SK-N-SH treated with all-trans-retinoic acid at 6 μM for 48 hours (cell line): ENCODE data around the gene USP48.

Source experiments
- ATAC-seq: fragments of 200-7000 bp; cut with Tn5 transposase; 3 replicates; pipeline ENCODE4 v1.9.1; 2020; ENCODE audit warnings: mild to moderate bottlenecking, moderate library complexity
- ARNTL ChIP-seq: fragments of 450-650 bp; formaldehyde crosslinking; IDR thresholded peaks from 2 replicates; pipeline ENCODE4 v1.5.0; 2020; ENCODE audit warnings: low read depth, mild to moderate bottlenecking, moderate library complexity, borderline replicate concordance
- BACH2 ChIP-seq: fragments of 250-450 bp; sonication (Bioruptor Pico); IDR thresholded peaks from 2 replicates; pipeline ENCODE4 v1.9.0; 2021; ENCODE audit warnings: mild to moderate bottlenecking, borderline replicate concordance
- CREB5 ChIP-seq: fragments of 250-450 bp; sonication (Bioruptor Pico); IDR thresholded peaks from 2 replicates; pipeline ENCODE4 v1.5.1; 2020; ENCODE audit warnings: low read depth, mild to moderate bottlenecking, moderate library complexity
- CSDC2 ChIP-seq: fragments of 250-450 bp; sonication (Bioruptor Pico); IDR thresholded peaks from 2 replicates; pipeline ENCODE4 v1.5.0; 2020; ENCODE audit warnings: mild to moderate bottlenecking, moderate library complexity
- CSRNP3 ChIP-seq: fragments of 250-450 bp; sonication (Bioruptor Pico); IDR thresholded peaks from 2 replicates; pipeline ENCODE4 v1.5.1; 2021; ENCODE audit warnings: mild to moderate bottlenecking, moderate library complexity
- ESRRG ChIP-seq: fragments of 250-450 bp; sonication (Bioruptor Pico); IDR thresholded peaks from 2 replicates; pipeline ENCODE4 v1.6.1; 2021; ENCODE audit warnings: mild to moderate bottlenecking
- GLIS3 ChIP-seq: fragments of 250-450 bp; sonication (Bioruptor Pico); IDR thresholded peaks from 2 replicates; pipeline ENCODE4 v1.5.0; 2020; ENCODE audit warnings: mild to moderate bottlenecking, moderate library complexity
- ISL1 ChIP-seq: fragments of 250-450 bp; sonication (Bioruptor Pico); IDR thresholded peaks from 2 replicates; pipeline ENCODE4 v2.1.2; 2022; ENCODE audit warnings: mild to moderate bottlenecking, moderate library complexity
- OSR1 ChIP-seq: fragments of 250-450 bp; sonication (Bioruptor Pico); IDR thresholded peaks from 2 replicates; pipeline ENCODE4 v1.8.0; 2022; ENCODE audit warnings: moderate library complexity, mild to moderate bottlenecking, inconsistent platforms
- PATZ1 ChIP-seq: fragments of 250-450 bp; sonication (Bioruptor Pico); IDR thresholded peaks from 2 replicates; pipeline ENCODE4 v1.8.0; 2020; ENCODE audit warnings: mild to moderate bottlenecking, moderate library complexity, borderline replicate concordance
- POU6F1 ChIP-seq: fragments of 250-450 bp; sonication (Bioruptor Pico); IDR thresholded peaks from 2 replicates; pipeline ENCODE4 v1.8.0; 2021; ENCODE audit warnings: low read depth, mild to moderate bottlenecking, moderate library complexity, borderline replicate concordance
- PPARA ChIP-seq: fragments of 250-450 bp; sonication (Bioruptor Pico); IDR thresholded peaks from 2 replicates; pipeline ENCODE4 v1.5.0; 2020; ENCODE audit warnings: mild to moderate bottlenecking, borderline replicate concordance
- RARB ChIP-seq: fragments of 250-450 bp; sonication (Bioruptor Pico); IDR thresholded peaks from 2 replicates; pipeline ENCODE4 v1.8.0; 2021; ENCODE audit warnings: mild to moderate bottlenecking, moderate library complexity
- SNAI2 ChIP-seq: fragments of 250-450 bp; sonication (Bioruptor Pico); IDR thresholded peaks from 2 replicates; pipeline ENCODE4 v1.5.0; 2020; ENCODE audit warnings: mild to moderate bottlenecking, moderate library complexity
- TCF4 ChIP-seq: fragments of 250-450 bp; sonication (Bioruptor Pico); IDR thresholded peaks from 2 replicates; pipeline ENCODE4 v1.8.0; 2021; ENCODE audit warnings: mild to moderate bottlenecking, moderate library complexity, borderline replicate concordance
- TOX ChIP-seq: fragments of 250-450 bp; sonication (Bioruptor Pico); IDR thresholded peaks from 2 replicates; pipeline ENCODE4 v1.8.0; 2021; ENCODE audit warnings: mild to moderate bottlenecking, moderate library complexity, borderline replicate concordance
- ZC3H10 ChIP-seq: fragments of 250-450 bp; sonication (Bioruptor Pico); IDR thresholded peaks from 2 replicates; pipeline ENCODE4 v1.5.1; 2021; ENCODE audit warnings: mild to moderate bottlenecking, moderate library complexity
- ZFP3 ChIP-seq: fragments of 250-450 bp; sonication (Bioruptor Pico); IDR thresholded peaks from 2 replicates; pipeline ENCODE4 v1.5.0; 2020; ENCODE audit warnings: mild to moderate bottlenecking, moderate library complexity
- ZFP30 ChIP-seq: fragments of 450-650 bp; formaldehyde crosslinking; IDR thresholded peaks from 2 replicates; pipeline ENCODE4 v1.5.0; 2022; ENCODE audit warnings: mild to moderate bottlenecking, moderate library complexity
- ZNF565 ChIP-seq: fragments of 450-650 bp; formaldehyde crosslinking; conservative IDR thresholded peaks from 2 replicates; pipeline ENCODE4 v1.5.0; 2020; ENCODE audit warnings: low read depth, mild to moderate bottlenecking, moderate library complexity
- ZNF70 ChIP-seq: fragments of 450-650 bp; formaldehyde crosslinking; IDR thresholded peaks from 2 replicates; pipeline ENCODE4 v1.5.0; 2020; ENCODE audit warnings: mild to moderate bottlenecking, moderate library complexity
- ZNF8 ChIP-seq: fragments of 450-650 bp; formaldehyde crosslinking; IDR thresholded peaks from 2 replicates; pipeline ENCODE4 v1.5.0; 2020; ENCODE audit warnings: mild to moderate bottlenecking, moderate library complexity

The USP48 gene

GRCh38 chr1:21634806-21635535 lies 148.0 kb downstream of the USP48 start:
- no peak; the same call in 2 of the 3 replicates for ATAC-seq

GRCh38 chr1:21633992-21634805 lies 148.8 kb downstream of the USP48 start:
- no peak for TF ChIP-seq ZNF8 (CRISPR knock-in tag)
- TF ChIP-seq OSR1, result no peak
- TF ChIP-seq PATZ1 (CRISPR knock-in tag), result no peak
- TF ChIP-seq ISL1, result no peak
- TF ChIP-seq BACH2 (CRISPR knock-in tag), result no peak
- TF ChIP-seq ZNF70 (CRISPR knock-in tag), result no peak
- no peak for TF ChIP-seq POU6F1 (CRISPR knock-in tag)
- TF ChIP-seq CSDC2, result no peak
- no peak for TF ChIP-seq ZNF565 (CRISPR knock-in tag)
- no peak for TF ChIP-seq CREB5
- no peak for TF ChIP-seq PPARA (CRISPR knock-in tag)
- TF ChIP-seq ARNTL (CRISPR knock-in tag), result no peak
- TF ChIP-seq TCF4 (CRISPR knock-in tag), result no peak
- TF ChIP-seq TOX (CRISPR knock-in tag), result no peak
- ATAC-seq, result no peak

More at GRCh38 chr1:21634806-21635535, 148.0 kb downstream of the USP48 start:
- TF ChIP-seq CREB5, result no peak
- no peak for TF ChIP-seq RARB (CRISPR knock-in tag)
- TF ChIP-seq OSR1, result no peak
- TF ChIP-seq ISL1, result no peak
- TF ChIP-seq PPARA (CRISPR knock-in tag), result no peak
- no peak for TF ChIP-seq CSRNP3
- TF ChIP-seq ZC3H10, result no peak
- TF ChIP-seq ZFP3 (CRISPR knock-in tag), result no peak
- TF ChIP-seq TOX (CRISPR knock-in tag), result no peak

GRCh38 chr1:21633141-21633755 lies 149.7 kb downstream of the USP48 start:
- no peak for ATAC-seq
- TF ChIP-seq TOX (CRISPR knock-in tag) (no peak), CSRNP3 (no peak), TCF4 (CRISPR knock-in tag) (no peak), ZFP30 (no peak), CREB5 (no peak), ESRRG (CRISPR knock-in tag) (no peak), ZC3H10 (no peak), BACH2 (CRISPR knock-in tag) (no peak), GLIS3 (CRISPR knock-in tag) (no peak), OSR1 (no peak), ZNF70 (CRISPR knock-in tag) (no peak), SNAI2 (no peak), POU6F1 (CRISPR knock-in tag) (no peak), ZFP3 (CRISPR knock-in tag) (no peak), ZNF565 (CRISPR knock-in tag) (no peak), ZNF8 (CRISPR knock-in tag) (no peak)
- TF ChIP-seq, all 23 proteins: peak for 0
